Stimulated activated naive CD4-positive, alpha-beta T cell (primary cell): ENCODE measurements around the gene CCDC148.

Experiments
- DNase-seq, 6 experiments: peaks; one replicate each; lab custom pipeline; 2025; lab: John Stamatoyannopoulos, UW

Gene CCDC148

GRCh38 chr2:158414538-158414937, 42.0 kb downstream of the CCDC148 start:
- no peak for DNase-seq

- no peak for DNase-seq
These were observed 43.0 kb downstream of the CCDC148 start for GRCh38 chr2:158413581-158413980.

- no peak for DNase-seq
These were observed 44.3 kb downstream of the CCDC148 start for GRCh38 chr2:158412206-158412605.

- no peak for DNase-seq
These were observed 44.8 kb downstream of the CCDC148 start for GRCh38 chr2:158411748-158412147.

GRCh38 chr2:158410132-158410531, 46.4 kb downstream of the CCDC148 start:
- DNase-seq, result no peak

GRCh38 chr2:158407031-158407430, 49.5 kb downstream of the CCDC148 start:
- no peak for DNase-seq

GRCh38 chr2:158405341-158405740, 51.2 kb downstream of the CCDC148 start:
- no peak for DNase-seq

- DNase-seq, result no peak
These were observed 53.3 kb downstream of the CCDC148 start for GRCh38 chr2:158403237-158403636.

- DNase-seq, result no peak
These were observed 53.9 kb downstream of the CCDC148 start for GRCh38 chr2:158402665-158403064.

- DNase-seq, result no peak
These were observed 61.4 kb downstream of the CCDC148 start for GRCh38 chr2:158395166-158395565.

- no peak for DNase-seq
These were observed 62.1 kb downstream of the CCDC148 start for GRCh38 chr2:158394453-158394852.

GRCh38 chr2:158393886-158394285, 62.7 kb downstream of the CCDC148 start:
- no peak for DNase-seq

GRCh38 chr2:158392687-158393086, 63.9 kb downstream of the CCDC148 start:
- no peak for DNase-seq

GRCh38 chr2:158391876-158392275, 64.7 kb downstream of the CCDC148 start:
- no peak for DNase-seq

GRCh38 chr2:158391361-158391760, 65.2 kb downstream of the CCDC148 start:
- DNase-seq, result no peak

GRCh38 chr2:158388159-158388558, 68.4 kb downstream of the CCDC148 start:
- no peak for DNase-seq

GRCh38 chr2:158385646-158386045, 70.9 kb downstream of the CCDC148 start:
- DNase-seq, result no peak

- DNase-seq, result no peak
These were observed 74.6 kb downstream of the CCDC148 start for GRCh38 chr2:158381978-158382377.

- no peak for DNase-seq
These were observed 75.3 kb downstream of the CCDC148 start for GRCh38 chr2:158381205-158381604.

GRCh38 chr2:158380746-158381145, 75.8 kb downstream of the CCDC148 start:
- DNase-seq, result no peak

- no peak for DNase-seq
These were observed 77.6 kb downstream of the CCDC148 start for GRCh38 chr2:158378926-158379325.

- DNase-seq, result no peak
These were observed 90.2 kb downstream of the CCDC148 start for GRCh38 chr2:158366342-158366741.

- no peak for DNase-seq
These were observed 96.7 kb downstream of the CCDC148 start for GRCh38 chr2:158359846-158360245.

GRCh38 chr2:158357699-158358098, 98.9 kb downstream of the CCDC148 start:
- DNase-seq, result no peak

GRCh38 chr2:158357122-158357521, 99.4 kb downstream of the CCDC148 start:
- DNase-seq, result no peak
